Measurements from ENCODE around the gene MORF4L1.

MORF4L1 gene

DNA sequence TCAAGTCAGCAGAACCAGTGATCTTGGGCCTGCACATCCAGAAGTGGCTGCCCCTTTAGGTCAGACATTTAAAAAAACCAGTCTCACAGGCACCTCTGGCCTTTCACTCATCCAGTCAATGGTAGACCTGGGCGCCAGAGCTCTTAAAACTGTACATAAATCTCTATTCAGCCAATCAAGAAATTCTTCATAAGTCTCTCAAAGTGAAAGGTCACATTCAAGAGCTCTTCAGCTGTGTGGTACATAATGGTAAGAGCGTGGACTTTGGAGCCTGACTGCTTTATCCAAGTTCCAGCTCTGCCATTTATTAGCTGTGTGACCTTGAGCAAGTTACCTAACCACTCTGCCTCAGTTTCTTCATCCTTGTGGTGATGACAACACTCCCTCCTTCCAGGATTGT, 22.3 kb upstream of the MORF4L1 start:
- Histone ChIP-seq H4K20me1 (ENCODE audit: insufficient read depth, low read length) (no peaks in the 10 kb centered on the region), H2AFZ (ENCODE audit: low read length) (no peak overlapping the region), H3K36me3 (ENCODE audit: insufficient read depth, low read length) (no peaks in the 10 kb centered on the region; the same call in 1 of the 2 replicates), H3K9me3 (ENCODE audit: low read length) (no peaks in the 10 kb centered on the region), H3K9me2 (ENCODE audit: low read depth, low read length) (no peaks in the 10 kb centered on the region), H3K79me2 (ENCODE audit: insufficient read depth, low read length) (no peaks in the 10 kb centered on the region), H3K27me3 (ENCODE audit: insufficient read depth, low read length) (no peaks in the 10 kb centered on the region), H3F3A (ENCODE audit: insufficient read depth, low read length) (no peaks in the 10 kb centered on the region), H3K9ac (ENCODE audit: low read length) (no peak overlapping the region), H3K4me3 (ENCODE audit: low read depth, low read length, poor library complexity, severe bottlenecking) (no peak overlapping the region), H3K4me2 (ENCODE audit: low read length) (no peak overlapping the region), H3K27ac (ENCODE audit: low read depth, low read length, poor library complexity, severe bottlenecking) (no peak overlapping the region), H3K4me1 (ENCODE audit: insufficient read depth, low read length, severe bottlenecking) (peaks cover 6% of the 10 kb centered on the region)
- TF ChIP-seq EZH2 (IDR thresholded peaks at IDR 0.05; ENCODE audit: borderline replicate concordance, low read length): no peak
- TF ChIP-seq, protein P1, sequence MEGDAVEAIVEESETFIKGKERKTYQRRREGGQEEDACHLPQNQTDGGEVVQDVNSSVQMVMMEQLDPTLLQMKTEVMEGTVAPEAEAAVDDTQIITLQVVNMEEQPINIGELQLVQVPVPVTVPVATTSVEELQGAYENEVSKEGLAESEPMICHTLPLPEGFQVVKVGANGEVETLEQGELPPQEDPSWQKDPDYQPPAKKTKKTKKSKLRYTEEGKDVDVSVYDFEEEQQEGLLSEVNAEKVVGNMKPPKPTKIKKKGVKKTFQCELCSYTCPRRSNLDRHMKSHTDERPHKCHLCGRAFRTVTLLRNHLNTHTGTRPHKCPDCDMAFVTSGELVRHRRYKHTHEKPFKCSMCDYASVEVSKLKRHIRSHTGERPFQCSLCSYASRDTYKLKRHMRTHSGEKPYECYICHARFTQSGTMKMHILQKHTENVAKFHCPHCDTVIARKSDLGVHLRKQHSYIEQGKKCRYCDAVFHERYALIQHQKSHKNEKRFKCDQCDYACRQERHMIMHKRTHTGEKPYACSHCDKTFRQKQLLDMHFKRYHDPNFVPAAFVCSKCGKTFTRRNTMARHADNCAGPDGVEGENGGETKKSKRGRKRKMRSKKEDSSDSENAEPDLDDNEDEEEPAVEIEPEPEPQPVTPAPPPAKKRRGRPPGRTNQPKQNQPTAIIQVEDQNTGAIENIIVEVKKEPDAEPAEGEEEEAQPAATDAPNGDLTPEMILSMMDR (IDR thresholded peaks at IDR 0.05; ENCODE audit: low read length): no peak

- no peaks in the 10 kb centered on the region for H3F3A ChIP-seq (ENCODE audit: insufficient read depth, low read length)
- H3K9ac ChIP-seq (ENCODE audit: low read length): no peak overlapping the region
- H2AFZ ChIP-seq (ENCODE audit: low read length): no peak overlapping the region
- H3K4me1 ChIP-seq (ENCODE audit: insufficient read depth, low read length, severe bottlenecking): peaks cover 6% of the 10 kb centered on the region
- H3K4me2 ChIP-seq (ENCODE audit: low read length): no peak overlapping the region
- no peak for TF ChIP-seq EZH2 (IDR thresholded peaks at IDR 0.05; ENCODE audit: borderline replicate concordance, low read length)
- TF ChIP-seq, protein P1 (IDR thresholded peaks at IDR 0.05; ENCODE audit: low read length): no peak
- H3K27me3 ChIP-seq (ENCODE audit: insufficient read depth, low read length): no peaks in the 10 kb centered on the region
- H3K4me3 ChIP-seq (ENCODE audit: low read depth, low read length, poor library complexity, severe bottlenecking): no peak overlapping the region
- H3K36me3 ChIP-seq (ENCODE audit: insufficient read depth, low read length): no peaks in the 10 kb centered on the region; the same call in 1 of the 2 replicates
- no peaks in the 10 kb centered on the region for H3K9me2 ChIP-seq (ENCODE audit: low read depth, low read length)
- no peaks in the 10 kb centered on the region for H4K20me1 ChIP-seq (ENCODE audit: insufficient read depth, low read length)
- no peak overlapping the region for H3K27ac ChIP-seq (ENCODE audit: low read depth, low read length, poor library complexity, severe bottlenecking)
- no peaks in the 10 kb centered on the region for H3K79me2 ChIP-seq (ENCODE audit: insufficient read depth, low read length)
- no peaks in the 10 kb centered on the region for H3K9me3 ChIP-seq (ENCODE audit: low read length)
Measured at GRCh38 chr15:78850941-78851755, 21.5 kb upstream of the MORF4L1 start.

- Histone ChIP-seq H3K4me2 (ENCODE audit: low read length) (no peak overlapping the region), H3K9ac (ENCODE audit: low read length) (no peak overlapping the region), H3K79me2 (ENCODE audit: insufficient read depth, low read length) (no peaks in the 10 kb centered on the region), H3K4me3 (ENCODE audit: low read depth, low read length, poor library complexity, severe bottlenecking) (no peak overlapping the region), H3K27ac (ENCODE audit: low read depth, low read length, poor library complexity, severe bottlenecking) (no peak overlapping the region), H3K27me3 (ENCODE audit: insufficient read depth, low read length) (no peaks in the 10 kb centered on the region), H4K20me1 (ENCODE audit: insufficient read depth, low read length) (no peaks in the 10 kb centered on the region), H3K4me1 (ENCODE audit: insufficient read depth, low read length, severe bottlenecking) (no peaks in the 10 kb centered on the region), H2AFZ (ENCODE audit: low read length) (no peak overlapping the region), H3K36me3 (ENCODE audit: insufficient read depth, low read length) (no peaks in the 10 kb centered on the region; the same call in 1 of the 2 replicates), H3K9me2 (ENCODE audit: low read depth, low read length) (no peaks in the 10 kb centered on the region), H3F3A (ENCODE audit: insufficient read depth, low read length) (no peaks in the 10 kb centered on the region), H3K9me3 (ENCODE audit: low read length) (no peaks in the 10 kb centered on the region)
- no peak for TF ChIP-seq EZH2 (IDR thresholded peaks at IDR 0.05; ENCODE audit: borderline replicate concordance, low read length)
- TF ChIP-seq, protein P1 (IDR thresholded peaks at IDR 0.05; ENCODE audit: low read length): no peak
Measured at GRCh38 chr15:78853500-78853899, 19.2 kb upstream of the MORF4L1 start.

Measured in OCI-LY1 (cell line).